Hepatic stellate cell (primary cell): ENCODE data around the gene ACBD4.

Experiments used
- DNase-seq: peaks from one replicate; pipeline ENCODE4 v3.0.0; 2011; ENCODE audit warnings: low spot score

Gene ACBD4

GRCh38 chr17:45135192-45135977 is at the start of gene ACBD4:
TSS of gene ACBD4 (plus strand) at chr17:45135687. CDS start at chr17:45136145, 458 bp downstream.
- peak; percentile 100 for DNase-seq

- no peak for DNase-seq
These were observed 49.1 kb upstream of the ACBD4 start for GRCh38 chr17:45086391-45086790.

- no peak for DNase-seq
These were observed 48.5 kb upstream of the ACBD4 start for GRCh38 chr17:45086865-45087503.

GRCh38 chr17:45087504-45087975 is 47.9 kb upstream of the ACBD4 start:
- DNase-seq, result peak; percentile 57

- DNase-seq, result no peak
These were observed 47.5 kb upstream of the ACBD4 start for GRCh38 chr17:45087978-45088377.

- no peak for DNase-seq
These were observed 46.7 kb upstream of the ACBD4 start for GRCh38 chr17:45088741-45089140.

GRCh38 chr17:45090711-45091110 is 44.8 kb upstream of the ACBD4 start:
- DNase-seq, result no peak

- DNase-seq, result peak; percentile 15
These were observed 43.6 kb upstream of the ACBD4 start for GRCh38 chr17:45091778-45092425.

- DNase-seq, result peak; percentile 99
These were observed 42.5 kb upstream of the ACBD4 start for GRCh38 chr17:45092911-45093430.

- DNase-seq, result no peak
These were observed 41.9 kb upstream of the ACBD4 start for GRCh38 chr17:45093444-45094110.

- DNase-seq, result peak; percentile 51
These were observed 39.3 kb upstream of the ACBD4 start for GRCh38 chr17:45096141-45096540.

GRCh38 chr17:45096926-45097325 is 38.6 kb upstream of the ACBD4 start:
- DNase-seq, result no peak

- no peak for DNase-seq
These were observed 37.2 kb upstream of the ACBD4 start for GRCh38 chr17:45098081-45098868.

GRCh38 chr17:45098869-45099616 is 36.4 kb upstream of the ACBD4 start:
- peak; percentile 91 for DNase-seq

GRCh38 chr17:45101546-45101882 is 34.0 kb upstream of the ACBD4 start:
- no peak for DNase-seq

GRCh38 chr17:45101883-45102811 is 33.3 kb upstream of the ACBD4 start:
- no peak for DNase-seq

- no peak for DNase-seq
These were observed 32.6 kb upstream of the ACBD4 start for GRCh38 chr17:45102856-45103255.

- DNase-seq, result no peak
These were observed 32.2 kb upstream of the ACBD4 start for GRCh38 chr17:45103269-45103795.

- no peak for DNase-seq
These were observed 31.5 kb upstream of the ACBD4 start for GRCh38 chr17:45104029-45104428.
